Spleen (tissue), 11 donors: ENCODE measurements around the gene CEP112. TPM values are rescaled to one million over a fixed set of nuclear protein-coding genes. Genes with fewer than 3 reads are reported as not detected.
A peak's percentile ranks its signal among the peaks of the same experiment; 100 is the strongest.

Experiments used
- DNase-seq: peaks from one replicate; pipeline ENCODE4 v3.0.0-alpha.2; 2020
- H3K27ac ChIP-seq, 8 donors: fragments of 200-600 bp; sonication (generic) in 7 of 8; 1 replicate in 4 of 8; 2 replicates in 4 of 8; pipeline versions ENCODE4 v1.5.0 to v1.8.0; 2016 to 2021; ENCODE audit warnings: inconsistent platforms in 4 of 8, mild to moderate bottlenecking in 4 of 8, moderate library complexity in 1 of 8
- H3K27me3 ChIP-seq, 7 donors: fragments of 200-600 bp; sonication (generic) in 6 of 7; replicated peaks in 1 of 7; 1 replicate in 4 of 7; 2 replicates in 3 of 7; pipeline versions ENCODE4 v1.5.0 to v1.8.0; 2016 to 2021; ENCODE audit warnings: inconsistent platforms in 3 of 7, mild to moderate bottlenecking in 1 of 7
- H3K36me3 ChIP-seq, 6 donors: fragments of 200-600 bp; sonication (generic) in 5 of 6; 1 replicate in 4 of 6; 2 replicates in 2 of 6; pipeline versions ENCODE4 v1.5.0 to v1.8.0; 2016 to 2021; ENCODE audit warnings: inconsistent platforms in 2 of 6
- H3K4me1 ChIP-seq, 6 donors: fragments of 200-600 bp; sonication (generic) in 5 of 6; 1 replicate in 3 of 6; 2 replicates in 3 of 6; pipeline versions ENCODE4 v1.5.0 to v1.8.0; 2016 to 2021; ENCODE audit warnings: inconsistent platforms in 3 of 6
- H3K4me3 ChIP-seq, 8 donors: fragments of 200-600 bp; sonication (generic) in 7 of 8; 1 replicate in 4 of 8; 2 replicates in 4 of 8; pipeline versions ENCODE4 v1.5.0 to v1.8.0; 2016 to 2021; ENCODE audit warnings: inconsistent platforms in 4 of 8, mild to moderate bottlenecking in 4 of 8, moderate library complexity in 2 of 8
- H3K9me3 ChIP-seq, 8 donors: fragments of 200-600 bp; sonication (generic) in 7 of 8; 1 replicate in 4 of 8; 2 replicates in 4 of 8; pipeline versions ENCODE4 v1.5.0 to v1.8.0; 2016 to 2021; ENCODE audit warnings: inconsistent platforms in 4 of 8
- POLR2A ChIP-seq, 3 donors: fragments of 450-650 bp; IDR thresholded peaks; one replicate each; pipeline ENCODE4 v1.5.1; 2017; ENCODE audit warnings: antibody characterized with exemption in 3 of 3, mild to moderate bottlenecking in 1 of 3
- POLR2AphosphoS5 ChIP-seq, 3 donors: sonication (generic); formaldehyde crosslinking; IDR thresholded peaks; one replicate each; pipeline ENCODE4 v1.5.1; 2017; ENCODE audit warnings: antibody characterized with exemption in 3 of 3
- WGBS, 5 donors: extraction: QIAGEN DNeasy Blood & Tissue Kit in 3 of 5; methylation state at CpG; one replicate each; pipeline versions ENCODE4 v1.1.5 to v1.1.7; 2013 to 2018; 5-methylcytosine and 5-hydroxymethylcytosine counted together
- intact Hi-C: fragments of 100-400 bp; cut with DNase I; formaldehyde crosslinking; loops from one replicate; pipeline ENCODE4 v1.15.0; 2023; ENCODE audit warnings: low total_unique reads
- polyA plus RNA-seq, 3 donors: library from polyadenylated mRNA; stranded (reverse); fragments of 200-250 nt; gene quantifications; one replicate each; pipeline ENCODE4 v1.2.1, GENCODE V29; 2013
- total RNA-seq, 7 donors: library from RNA; depleted of rRNA in 3 of 7; stranded (reverse); fragments of >200 nt in 3 of 7; fragmentation: NEBNext Ultra II Directional in 4 of 7; extraction: Animal tissue kit (Norgen Biotek cat#: 25700) in 4 of 7; gene quantifications; one replicate each; pipeline versions ENCODE4 v1.1.0 to v1.2.1, GENCODE V29; 2016 to 2021
- TF ChIP-seq, protein P1 (sequence below), 11 experiments: fragments of 200-600 bp in 7 of 11; fragments of 450-650 bp in 4 of 11; sonication (generic) in 4 of 11; IDR thresholded peaks in 8 of 11; conservative IDR thresholded peaks in 3 of 11; 1 replicate in 7 of 11; 2 replicates in 4 of 11; pipeline versions ENCODE4 v1.4.0 to v1.8.0; 2016 to 2021; ENCODE audit warnings: antibody characterized with exemption in 11 of 11, inconsistent platforms in 4 of 11, mild to moderate bottlenecking in 1 of 11
- donor health status: healthy with polysubstance abuse.
- donor health status: DM: no; HTN: no; CAD: no; lungs with moderate emphysema.
- donor health status: DM: no; HTN: no; CAD: no.
- donor health status: Bipolar disorder and iron deficiency.
- donor health status: healthy.
- donor health status: DM: no; HTN: no; CAD: no.
- donor health status: DM: yes; HTN: yes; CAD: no.

The CEP112 gene
- total and polyA plus RNA-seq, 10 donors: 3.1 to 31.0 (median 16.8) TPM

DNA sequence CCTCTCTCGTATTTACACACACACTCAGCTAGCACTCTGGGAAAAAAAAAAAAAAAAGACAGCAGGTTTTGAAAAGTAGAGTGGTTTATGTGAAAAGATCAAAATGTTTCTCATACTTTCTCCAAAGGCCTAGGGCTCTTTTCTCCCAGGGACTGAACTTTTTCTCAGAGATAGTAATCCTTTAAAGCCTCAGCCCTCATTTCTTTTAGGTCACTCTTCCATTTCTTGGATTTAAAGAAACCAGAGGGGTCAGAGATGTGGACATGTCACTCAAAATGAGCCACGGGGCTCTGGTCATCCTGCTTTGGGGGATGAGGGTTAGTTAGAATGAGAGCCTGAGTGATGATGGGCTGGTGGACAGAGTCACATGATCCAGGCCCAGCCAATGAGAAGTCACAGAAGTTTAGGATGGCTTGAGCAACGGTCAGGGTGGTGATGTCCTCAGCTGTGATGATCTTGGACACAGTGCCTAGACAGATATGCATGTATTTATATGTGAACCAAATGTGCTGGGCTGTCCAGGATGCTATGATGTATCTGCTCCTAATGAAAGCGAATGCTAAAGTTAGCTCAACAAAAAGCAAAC lies 596.8 kb downstream of the CEP112 start:
- TF ChIP-seq, protein P1, sequence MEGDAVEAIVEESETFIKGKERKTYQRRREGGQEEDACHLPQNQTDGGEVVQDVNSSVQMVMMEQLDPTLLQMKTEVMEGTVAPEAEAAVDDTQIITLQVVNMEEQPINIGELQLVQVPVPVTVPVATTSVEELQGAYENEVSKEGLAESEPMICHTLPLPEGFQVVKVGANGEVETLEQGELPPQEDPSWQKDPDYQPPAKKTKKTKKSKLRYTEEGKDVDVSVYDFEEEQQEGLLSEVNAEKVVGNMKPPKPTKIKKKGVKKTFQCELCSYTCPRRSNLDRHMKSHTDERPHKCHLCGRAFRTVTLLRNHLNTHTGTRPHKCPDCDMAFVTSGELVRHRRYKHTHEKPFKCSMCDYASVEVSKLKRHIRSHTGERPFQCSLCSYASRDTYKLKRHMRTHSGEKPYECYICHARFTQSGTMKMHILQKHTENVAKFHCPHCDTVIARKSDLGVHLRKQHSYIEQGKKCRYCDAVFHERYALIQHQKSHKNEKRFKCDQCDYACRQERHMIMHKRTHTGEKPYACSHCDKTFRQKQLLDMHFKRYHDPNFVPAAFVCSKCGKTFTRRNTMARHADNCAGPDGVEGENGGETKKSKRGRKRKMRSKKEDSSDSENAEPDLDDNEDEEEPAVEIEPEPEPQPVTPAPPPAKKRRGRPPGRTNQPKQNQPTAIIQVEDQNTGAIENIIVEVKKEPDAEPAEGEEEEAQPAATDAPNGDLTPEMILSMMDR (IDR thresholded peaks at IDR 0.05 in 8 of 11, conservative IDR thresholded peaks at IDR 0.05 in 3 of 11): no peak
- TF ChIP-seq POLR2A (IDR thresholded peaks at IDR 0.05) (no peak), POLR2AphosphoS5 (IDR thresholded peaks at IDR 0.05) (no peak)

DNA sequence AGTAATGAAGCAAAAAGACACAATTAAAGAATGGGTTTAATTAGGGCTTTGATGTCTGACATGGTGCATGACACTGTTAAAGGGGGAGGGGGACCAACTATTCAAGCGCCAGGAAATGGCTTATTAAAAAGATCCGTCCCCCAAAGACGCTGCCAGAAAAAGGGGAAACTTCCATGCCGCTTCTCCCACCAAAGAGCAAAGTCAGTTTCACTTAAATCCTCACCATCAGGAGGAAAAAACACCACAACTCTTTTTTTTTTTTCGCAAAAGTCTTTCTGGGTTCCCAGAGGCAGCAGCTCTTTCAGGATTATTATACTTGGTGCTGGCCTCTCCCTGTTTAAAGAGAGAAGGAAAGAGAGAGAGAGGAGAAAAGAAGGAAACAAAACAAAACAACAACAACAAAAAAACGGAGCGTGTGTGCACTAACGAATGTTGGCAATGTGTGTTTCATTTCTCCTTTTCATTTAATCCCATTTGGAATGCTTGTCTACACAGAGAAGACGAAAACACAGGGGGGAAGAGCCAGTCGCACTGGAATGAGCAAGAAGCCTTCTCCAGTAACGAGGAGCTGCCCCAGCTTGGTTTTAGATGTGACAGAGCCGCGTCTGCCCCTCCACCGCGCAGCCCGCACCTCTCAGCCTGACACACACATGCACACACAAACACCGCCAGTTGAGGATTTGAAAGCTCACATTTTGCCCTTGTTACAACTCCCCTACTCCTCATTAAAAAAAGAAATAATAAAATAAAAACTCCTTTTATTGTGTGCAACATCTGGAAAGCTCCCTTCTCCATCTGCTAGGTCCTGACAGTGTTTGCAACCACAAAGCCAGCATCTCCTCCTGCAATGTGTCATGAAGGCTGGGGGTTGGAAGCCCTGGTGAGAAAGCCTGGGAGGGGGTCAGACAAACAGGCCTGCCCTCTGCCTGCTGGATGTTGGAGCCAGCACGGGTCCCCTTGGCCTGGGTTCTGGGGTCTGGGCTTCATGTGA lies 597.8 kb downstream of the CEP112 start:
- Histone ChIP-seq H3K27me3 (peaks cover 0 to 27% (median 0%) of the 10 kb centered on the region in 7 donors), H3K4me3 (peak overlapping the region in 1 of 8 donors; percentile 15), H3K4me1 (peaks cover 0 to 21% (median 4%) of the 10 kb centered on the region in 6 donors), H3K9me3 (no peaks in the 10 kb centered on the region), H3K27ac (peak overlapping the region in 5 of 8 donors; percentile 26 to 55 (median 45)), H3K36me3 (no peaks in the 10 kb centered on the region)
- intact Hi-C loops: no loop called here
- no peak for DNase-seq
- 15 to 24% (median 18%) methylated on average over 18 of the region's 18 CpGs for WGBS, 5 donors
- TF ChIP-seq, protein P1 (IDR thresholded peaks at IDR 0.05 in 8 of 11, conservative IDR thresholded peaks at IDR 0.05 in 3 of 11): no peak
- TF ChIP-seq POLR2AphosphoS5 (IDR thresholded peaks at IDR 0.05): no peak
- no peak for TF ChIP-seq POLR2A (IDR thresholded peaks at IDR 0.05)

More for the DNA sequence above, 596.8 kb downstream of the CEP112 start:
- DNase-seq: no peak
- Histone ChIP-seq H3K9me3 (no peaks in the 10 kb centered on the region), H3K36me3 (no peaks in the 10 kb centered on the region), H3K4me3 (no peak overlapping the region), H3K4me1 (peaks cover 0 to 21% (median 4%) of the 10 kb centered on the region in 6 donors), H3K27ac (peak overlapping the region in 4 of 8 donors; percentile 26 to 55 (median 48)), H3K27me3 (peaks cover 0 to 27% (median 0%) of the 10 kb centered on the region in 7 donors)
- WGBS, 5 donors: 64 to 78% (median 67%) methylated on average over 4 of the region's 4 CpGs
- intact Hi-C loops: no loop called here

DNA sequence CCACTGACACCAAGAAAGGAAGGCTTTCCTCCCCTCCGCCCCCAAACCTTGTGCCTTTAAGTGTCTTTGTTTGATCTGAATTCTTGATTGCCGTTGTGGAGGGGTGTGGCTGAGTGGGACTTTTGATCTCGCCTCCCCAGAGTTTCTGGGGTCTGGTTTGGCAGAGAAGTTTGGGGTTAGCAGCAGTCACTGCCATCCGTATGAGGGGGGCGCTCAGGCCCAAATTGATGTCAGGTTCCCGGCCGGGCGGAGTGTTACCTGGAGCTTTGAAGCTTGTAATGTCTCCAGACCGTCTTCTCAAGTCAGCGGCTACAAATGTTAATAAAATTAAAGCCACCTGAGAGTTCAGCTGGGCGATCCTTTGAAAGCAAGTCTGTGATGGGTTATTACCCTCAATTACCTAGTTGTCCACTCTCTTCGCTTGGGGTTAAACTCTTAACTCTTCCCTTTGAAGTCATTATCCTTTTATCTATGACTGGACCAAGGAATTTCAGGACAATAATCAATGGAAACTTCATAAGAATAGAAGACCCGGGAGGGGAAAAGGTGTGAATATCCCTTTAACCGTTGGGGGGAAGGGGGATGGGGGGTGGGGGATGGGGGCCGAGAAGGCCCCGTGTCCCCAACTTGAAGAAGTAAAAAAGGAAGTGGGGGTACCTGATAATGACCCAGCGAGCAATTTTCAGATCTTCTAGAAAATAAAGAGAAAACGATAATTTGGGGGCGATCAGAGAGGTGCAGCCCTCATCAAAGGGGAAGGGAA lies 598.7 kb downstream of the CEP112 start:
- Histone ChIP-seq H3K27me3 (peaks cover 0 to 27% (median 0%) of the 10 kb centered on the region in 7 donors), H3K36me3 (no peaks in the 10 kb centered on the region), H3K27ac (peak overlapping the region in 4 of 8 donors; percentile 4 to 55 (median 38)), H3K4me1 (peaks cover 0 to 21% (median 4%) of the 10 kb centered on the region in 6 donors), H3K9me3 (no peaks in the 10 kb centered on the region), H3K4me3 (peak overlapping the region in 1 of 8 donors; percentile 15)
- 56 to 66% (median 62%) methylated on average over 19 of the region's 19 CpGs for WGBS, 5 donors
- no peak for DNase-seq
- TF ChIP-seq POLR2AphosphoS5 (IDR thresholded peaks at IDR 0.05) (no peak), POLR2A (IDR thresholded peaks at IDR 0.05) (no peak)
- TF ChIP-seq, protein P1 (IDR thresholded peaks at IDR 0.05 in 8 of 11, conservative IDR thresholded peaks at IDR 0.05 in 3 of 11): no peak
- intact Hi-C loops: no loop called here
